Activated T-cell treated with anti-CD3 and anti-CD28 coated beads for 24 hours (primary cell): Measurements from ENCODE around the gene FKBP1B.
"Not testable (repeated sequence)": the region's sequence is repeated elsewhere in the genome, so short reads cannot be mapped to it uniquely, and the experiment has no call there.

Experiments used
- DNase-seq: peaks from one replicate; pipeline ENCODE4 v3.0.0-alpha.2; 2020; ENCODE audit warnings: low read depth

Gene FKBP1B

GRCh38 chr2:24022975-24023575, 26.5 kb upstream of the FKBP1B start:
- no peak for DNase-seq

- no peak for DNase-seq
Observed at GRCh38 chr2:24024018-24024417, 25.5 kb upstream of the FKBP1B start.

GRCh38 chr2:24024996-24025663, 24.4 kb upstream of the FKBP1B start:
- DNase-seq = no peak

GRCh38 chr2:24026233-24026632, 23.3 kb upstream of the FKBP1B start:
- no peak for DNase-seq

- no peak for DNase-seq
Observed at GRCh38 chr2:24038786-24039499, 10.6 kb upstream of the FKBP1B start.

- no peak for DNase-seq
Observed at GRCh38 chr2:24040511-24040910, 9.0 kb upstream of the FKBP1B start.

GRCh38 chr2:24043133-24043532, 6.4 kb upstream of the FKBP1B start:
- DNase-seq = not testable (repeated sequence)

- no peak for DNase-seq
Observed at GRCh38 chr2:24045511-24046508, 3.7 kb upstream of the FKBP1B start.

- DNase-seq = no peak
Observed at GRCh38 chr2:24046599-24046929, 3.0 kb upstream of the FKBP1B start.

GRCh38 chr2:24046930-24047702, 2.4 kb upstream of the FKBP1B start, which contains the start of gene WDCP:
Gene WDCP (minus strand): TSS chr2:24047391. CDS start chr2:24039494, 7,897 bp downstream.
- peak; percentile 92 for DNase-seq

GRCh38 chr2:24047703-24048033, 1.9 kb upstream of the FKBP1B start:
- DNase-seq = no peak

- DNase-seq = no peak
Observed at GRCh38 chr2:24048769-24049484, 614 bp upstream of the FKBP1B start.

GRCh38 chr2:24050041-24050979, 769 bp downstream of the FKBP1B start:
- no peak for DNase-seq

- DNase-seq = no peak
Observed at GRCh38 chr2:24051833-24052232, 2.3 kb downstream of the FKBP1B start.

GRCh38 chr2:24052951-24053350, 3.4 kb downstream of the FKBP1B start:
- no peak for DNase-seq

- no peak for DNase-seq
Observed at GRCh38 chr2:24054366-24055010, 4.9 kb downstream of the FKBP1B start.

GRCh38 chr2:24055750-24056149, 6.2 kb downstream of the FKBP1B start:
- no peak for DNase-seq

GRCh38 chr2:24058564-24059271, 9.2 kb downstream of the FKBP1B start:
- DNase-seq = no peak

GRCh38 chr2:24065341-24065740, 15.8 kb downstream of the FKBP1B start:
- DNase-seq = no peak
